GM19035 (cell line): ENCODE data around the gene MAP3K4.
"Not testable (repeated sequence)": the region's sequence is repeated elsewhere in the genome, so short reads cannot be mapped to it uniquely, and the experiment has no call there.

ENCODE experiments used
- ATAC-seq: cut with Tn5 transposase; IDR thresholded peaks from one replicate; pipeline ENCODE4 v1.9.1; 2021; ENCODE audit not compliant: unreplicated experiment

Gene MAP3K4

GRCh38 chr6:161117308-161117707 is 125.7 kb downstream of the MAP3K4 start:
- ATAC-seq, result no peak

- ATAC-seq, result no peak
Observed at GRCh38 chr6:161117942-161118341, 126.4 kb downstream of the MAP3K4 start.

GRCh38 chr6:161123319-161123718 is 131.8 kb downstream of the MAP3K4 start:
- not testable (repeated sequence) for ATAC-seq

GRCh38 chr6:161125591-161125990 is 134.0 kb downstream of the MAP3K4 start:
- ATAC-seq, result no peak

- no peak for ATAC-seq
Observed at GRCh38 chr6:161127071-161127740, 135.6 kb downstream of the MAP3K4 start.

- ATAC-seq, result no peak
Observed at GRCh38 chr6:161128230-161128629, 136.7 kb downstream of the MAP3K4 start.

GRCh38 chr6:161128680-161129196 is 137.2 kb downstream of the MAP3K4 start:
- ATAC-seq, result no peak

- ATAC-seq, result no peak
Observed at GRCh38 chr6:161130541-161130940, 139.0 kb downstream of the MAP3K4 start.

GRCh38 chr6:161130967-161131766 is 139.6 kb downstream of the MAP3K4 start:
- ATAC-seq, result no peak

- ATAC-seq, result no peak
Observed at GRCh38 chr6:161132384-161132783, 140.8 kb downstream of the MAP3K4 start.

GRCh38 chr6:161133963-161134362 is 142.4 kb downstream of the MAP3K4 start:
- ATAC-seq, result no peak

GRCh38 chr6:161134550-161135298 is 143.2 kb downstream of the MAP3K4 start:
- ATAC-seq, result no peak

GRCh38 chr6:161135695-161136591 is 144.4 kb downstream of the MAP3K4 start:
- no peak for ATAC-seq

GRCh38 chr6:161136655-161137054 is 145.1 kb downstream of the MAP3K4 start:
- ATAC-seq, result no peak

- ATAC-seq, result no peak
Observed at GRCh38 chr6:161137320-161137719, 145.8 kb downstream of the MAP3K4 start.

- ATAC-seq, result no peak
Observed at GRCh38 chr6:161137839-161138542, 146.4 kb downstream of the MAP3K4 start.

GRCh38 chr6:161138543-161139303 is 147.2 kb downstream of the MAP3K4 start:
- ATAC-seq, result no peak

- no peak for ATAC-seq
Observed at GRCh38 chr6:161139304-161139765, 147.8 kb downstream of the MAP3K4 start.
